Astrocyte (in vitro differentiated cells and primary cell): ENCODE measurements around the gene GDE1. TPM values are rescaled to one million over a fixed set of nuclear protein-coding genes. Genes with fewer than 3 reads are reported as not detected.
A peak's percentile ranks its signal among the peaks of the same experiment; 100 is the strongest.

Source experiments
- DNase-seq: peaks from one replicate; pipeline ENCODE4 v3.0.0-alpha.2; 2010; ENCODE audit warnings: low read depth
- FAIRE-seq: peaks from 2 replicates; lab custom pipeline; 2011; peaks lifted over from hg19 to GRCh38; lab: Jason Lieb, UNC
- H2AFZ ChIP-seq: 2 replicates; pipeline ENCODE4 v1.6.0; 2012; ENCODE audit warnings: low read depth, low read length, inconsistent platforms
- H3K27ac ChIP-seq: 2 replicates; pipeline ENCODE4 v1.5.1; 2011; ENCODE audit warnings: low read depth, low read length, inconsistent platforms
- H3K27me3 ChIP-seq: 2 replicates; pipeline ENCODE4 v1.6.0; 2011; ENCODE audit warnings: low read length, inconsistent platforms; ENCODE audit not compliant: insufficient read depth
- H3K36me3 ChIP-seq: 2 replicates; pipeline ENCODE4 v1.5.1; 2011; ENCODE audit warnings: low read length, inconsistent platforms; ENCODE audit not compliant: insufficient read depth
- H3K4me1 ChIP-seq: 2 replicates; pipeline ENCODE4 v1.5.1; 2011; ENCODE audit warnings: low read length, inconsistent platforms; ENCODE audit not compliant: insufficient read depth
- H3K4me2 ChIP-seq: 2 replicates; pipeline ENCODE4 v1.6.0; 2012; ENCODE audit warnings: low read length, inconsistent platforms
- H3K4me3 ChIP-seq: 2 replicates; pipeline ENCODE4 v1.5.1; 2011; ENCODE audit warnings: low read depth, mild to moderate bottlenecking, low read length, inconsistent platforms; ENCODE audit not compliant: insufficient read depth
- H3K79me2 ChIP-seq: 2 replicates; pipeline ENCODE4 v1.6.0; 2012; ENCODE audit warnings: mild to moderate bottlenecking, low read length, inconsistent platforms; ENCODE audit not compliant: insufficient read depth
- H3K9ac ChIP-seq: 2 replicates; pipeline ENCODE4 v1.6.0; 2012; ENCODE audit warnings: mild to moderate bottlenecking, low read length, inconsistent platforms
- H3K9me3 ChIP-seq: 2 replicates; pipeline ENCODE4 v1.5.1; 2012; ENCODE audit warnings: low read depth, mild to moderate bottlenecking, low read length, inconsistent platforms; ENCODE audit not compliant: insufficient read depth
- H4K20me1 ChIP-seq: 2 replicates; pipeline ENCODE4 v1.6.0; 2012; ENCODE audit warnings: low read length, inconsistent platforms; ENCODE audit not compliant: insufficient read depth
- H3K27ac Mint-ChIP-seq: one replicate; pipeline ENCODE4 v1.8.0; 2021; ENCODE audit warnings: mild to moderate bottlenecking, mixed read lengths; ENCODE audit not compliant: unreplicated experiment
- H3K27me3 Mint-ChIP-seq: one replicate; pipeline ENCODE4 v1.8.0; 2021; ENCODE audit warnings: low read depth, mixed read lengths; ENCODE audit not compliant: unreplicated experiment
- H3K36me3 Mint-ChIP-seq: one replicate; pipeline ENCODE4 v1.8.0; 2021; ENCODE audit warnings: low read depth, mixed read lengths; ENCODE audit not compliant: unreplicated experiment
- H3K4me1 Mint-ChIP-seq: one replicate; pipeline ENCODE4 v1.8.0; 2021; ENCODE audit warnings: low read depth, mixed read lengths; ENCODE audit not compliant: unreplicated experiment
- H3K4me3 Mint-ChIP-seq: one replicate; pipeline ENCODE4 v1.8.0; 2021; ENCODE audit warnings: mild to moderate bottlenecking, moderate library complexity, mixed read lengths; ENCODE audit not compliant: unreplicated experiment
- H3K9me3 Mint-ChIP-seq: one replicate; pipeline ENCODE4 v1.8.0; 2021; ENCODE audit warnings: mild to moderate bottlenecking, mixed read lengths; ENCODE audit not compliant: unreplicated experiment
- EZH2 ChIP-seq: IDR thresholded peaks from 2 replicates; pipeline ENCODE4 v1.6.1; 2012; ENCODE audit warnings: mild to moderate bottlenecking, low read length, inconsistent platforms; ENCODE audit not compliant: insufficient read depth
- total RNA-seq: library from RNA; stranded (reverse); gene quantifications from 2 replicates; pipeline ENCODE4 v1.2.1, GENCODE V29; 2021
- TF ChIP-seq, protein P1 (sequence below): IDR thresholded peaks from 2 replicates; pipeline ENCODE4 v1.5.1; 2011; ENCODE audit warnings: low read depth, mild to moderate bottlenecking, inconsistent platforms, low read length, moderate library complexity; ENCODE audit not compliant: insufficient read depth

GDE1 gene
- total RNA-seq, 1 donor from 2014 or later, result 99.7 TPM

- H3K4me3 ChIP-seq, result peak overlapping the region; percentile 90
- peaks cover 6% of the 10 kb centered on the region for H3K4me1 ChIP-seq
- Mint-ChIP-seq H3K9me3 (no peaks in the 10 kb centered on the region), H3K4me3 (peak overlapping the region; percentile 100), H3K36me3 (peaks cover 6% of the 10 kb centered on the region), H3K27ac (no peak overlapping the region), H3K27me3 (no peaks in the 10 kb centered on the region), H3K4me1 (peaks cover 7% of the 10 kb centered on the region)
- peaks cover 13% of the 10 kb centered on the region for H4K20me1 ChIP-seq
- no peaks in the 10 kb centered on the region for H3K27me3 ChIP-seq
- FAIRE-seq (no peak), DNase-seq (no peak)
- peak overlapping the region; percentile 86 for H3K9ac ChIP-seq
- peak overlapping the region; percentile 92 for H3K4me2 ChIP-seq
- H3K27ac ChIP-seq, result no peak overlapping the region
- H3K36me3 ChIP-seq, result no peaks in the 10 kb centered on the region
- H3K79me2 ChIP-seq, result peaks cover 30% of the 10 kb centered on the region
- H3K9me3 ChIP-seq, result no peaks in the 10 kb centered on the region
- TF ChIP-seq EZH2, result no peak
- TF ChIP-seq, protein P1, sequence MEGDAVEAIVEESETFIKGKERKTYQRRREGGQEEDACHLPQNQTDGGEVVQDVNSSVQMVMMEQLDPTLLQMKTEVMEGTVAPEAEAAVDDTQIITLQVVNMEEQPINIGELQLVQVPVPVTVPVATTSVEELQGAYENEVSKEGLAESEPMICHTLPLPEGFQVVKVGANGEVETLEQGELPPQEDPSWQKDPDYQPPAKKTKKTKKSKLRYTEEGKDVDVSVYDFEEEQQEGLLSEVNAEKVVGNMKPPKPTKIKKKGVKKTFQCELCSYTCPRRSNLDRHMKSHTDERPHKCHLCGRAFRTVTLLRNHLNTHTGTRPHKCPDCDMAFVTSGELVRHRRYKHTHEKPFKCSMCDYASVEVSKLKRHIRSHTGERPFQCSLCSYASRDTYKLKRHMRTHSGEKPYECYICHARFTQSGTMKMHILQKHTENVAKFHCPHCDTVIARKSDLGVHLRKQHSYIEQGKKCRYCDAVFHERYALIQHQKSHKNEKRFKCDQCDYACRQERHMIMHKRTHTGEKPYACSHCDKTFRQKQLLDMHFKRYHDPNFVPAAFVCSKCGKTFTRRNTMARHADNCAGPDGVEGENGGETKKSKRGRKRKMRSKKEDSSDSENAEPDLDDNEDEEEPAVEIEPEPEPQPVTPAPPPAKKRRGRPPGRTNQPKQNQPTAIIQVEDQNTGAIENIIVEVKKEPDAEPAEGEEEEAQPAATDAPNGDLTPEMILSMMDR, result no peak
- H2AFZ ChIP-seq, result peak overlapping the region; percentile 94
Observed at GRCh38 chr16:19524616-19525384, 2.9 kb upstream of the GDE1 start.

DNA sequence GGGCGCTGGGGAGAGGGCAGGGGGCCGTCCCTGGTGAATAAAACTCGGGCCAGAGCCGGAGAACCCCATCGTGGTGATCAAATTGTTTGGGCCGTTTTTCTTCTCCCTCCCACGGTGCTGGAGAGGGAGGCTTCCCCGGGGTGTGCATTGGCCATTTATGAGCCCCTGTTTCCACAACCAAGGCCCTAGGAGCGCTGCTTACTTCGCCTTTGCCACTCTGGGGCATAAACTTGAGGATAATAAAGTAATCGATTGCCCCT is 2.4 kb upstream of the GDE1 start:
- no peaks in the 10 kb centered on the region for H3K27me3 ChIP-seq
- H3K9me3 Mint-ChIP-seq, result no peaks in the 10 kb centered on the region
- peaks cover 6% of the 10 kb centered on the region for H3K4me1 ChIP-seq
- H3K36me3 ChIP-seq, result no peaks in the 10 kb centered on the region
- peaks cover 16% of the 10 kb centered on the region for H4K20me1 ChIP-seq
- H3K4me3 Mint-ChIP-seq, result peak overlapping the region; percentile 100
- H3K27ac ChIP-seq, result peak overlapping the region; percentile 67
- peaks cover 30% of the 10 kb centered on the region for H3K79me2 ChIP-seq
- peak overlapping the region; percentile 92 for H3K4me2 ChIP-seq
- FAIRE-seq (no peak), DNase-seq (no peak)
- no peak for TF ChIP-seq EZH2
- TF ChIP-seq, protein P1, result no peak
- no peaks in the 10 kb centered on the region for H3K9me3 ChIP-seq
- no peaks in the 10 kb centered on the region for H3K27me3 Mint-ChIP-seq
- no peak overlapping the region for H3K27ac Mint-ChIP-seq
- H3K36me3 Mint-ChIP-seq, result peaks cover 3% of the 10 kb centered on the region
- H3K4me1 Mint-ChIP-seq, result peaks cover 7% of the 10 kb centered on the region
- peak overlapping the region; percentile 90 for H3K4me3 ChIP-seq
- H3K9ac ChIP-seq, result peak overlapping the region; percentile 86
- peak overlapping the region; percentile 94 for H2AFZ ChIP-seq
